ENCODE measurements around the gene PKIB.
"Not testable (repeated sequence)": the region's sequence is repeated elsewhere in the genome, so short reads cannot be mapped to it uniquely, and the experiment has no call there.

Gene PKIB

DNA sequence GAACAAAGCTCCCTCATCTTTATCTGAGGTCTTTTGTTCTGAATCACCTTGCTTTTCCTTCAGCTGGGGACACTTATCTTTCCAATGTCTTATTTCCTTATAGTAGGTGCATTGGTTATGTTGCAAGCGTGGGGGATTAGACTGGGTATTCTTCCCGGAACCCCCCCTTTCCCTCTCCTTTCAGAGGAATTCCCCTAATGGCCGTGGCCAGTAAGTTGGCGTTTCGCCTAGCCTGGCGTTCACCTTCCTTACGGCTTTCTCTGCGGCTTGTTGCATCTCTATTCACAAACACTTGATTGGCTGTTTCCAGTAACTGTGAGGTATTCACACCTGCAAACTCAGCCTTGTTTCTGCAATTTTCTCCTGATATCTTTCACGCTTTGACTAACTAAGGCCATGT lies 136.5 kb downstream of the PKIB start:
- H3K4me1 ChIP-seq = no peaks in the 10 kb centered on the region
- no peak overlapping the region for H3K9ac ChIP-seq
- no peak overlapping the region for H3K4me3 ChIP-seq (ENCODE audit: low read depth, low read length)
- no peaks in the 10 kb centered on the region for H3K27me3 ChIP-seq (ENCODE audit: control insufficient read depth, insufficient read depth, low read length)
- no peak overlapping the region for H3K4me2 ChIP-seq (ENCODE audit: low read length)
- no peaks in the 10 kb centered on the region for H3K79me2 ChIP-seq
- no peak overlapping the region for H3K27ac ChIP-seq
- no peaks in the 10 kb centered on the region for H3K9me3 ChIP-seq (ENCODE audit: control insufficient read depth, low read length)
- H2AFZ ChIP-seq = no peak overlapping the region
- TF ChIP-seq, protein P1, sequence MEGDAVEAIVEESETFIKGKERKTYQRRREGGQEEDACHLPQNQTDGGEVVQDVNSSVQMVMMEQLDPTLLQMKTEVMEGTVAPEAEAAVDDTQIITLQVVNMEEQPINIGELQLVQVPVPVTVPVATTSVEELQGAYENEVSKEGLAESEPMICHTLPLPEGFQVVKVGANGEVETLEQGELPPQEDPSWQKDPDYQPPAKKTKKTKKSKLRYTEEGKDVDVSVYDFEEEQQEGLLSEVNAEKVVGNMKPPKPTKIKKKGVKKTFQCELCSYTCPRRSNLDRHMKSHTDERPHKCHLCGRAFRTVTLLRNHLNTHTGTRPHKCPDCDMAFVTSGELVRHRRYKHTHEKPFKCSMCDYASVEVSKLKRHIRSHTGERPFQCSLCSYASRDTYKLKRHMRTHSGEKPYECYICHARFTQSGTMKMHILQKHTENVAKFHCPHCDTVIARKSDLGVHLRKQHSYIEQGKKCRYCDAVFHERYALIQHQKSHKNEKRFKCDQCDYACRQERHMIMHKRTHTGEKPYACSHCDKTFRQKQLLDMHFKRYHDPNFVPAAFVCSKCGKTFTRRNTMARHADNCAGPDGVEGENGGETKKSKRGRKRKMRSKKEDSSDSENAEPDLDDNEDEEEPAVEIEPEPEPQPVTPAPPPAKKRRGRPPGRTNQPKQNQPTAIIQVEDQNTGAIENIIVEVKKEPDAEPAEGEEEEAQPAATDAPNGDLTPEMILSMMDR (IDR thresholded peaks at IDR 0.05) = no peak
- H3K36me3 ChIP-seq (ENCODE audit: control insufficient read depth, insufficient read depth, low read length) = no peaks in the 10 kb centered on the region

DNA sequence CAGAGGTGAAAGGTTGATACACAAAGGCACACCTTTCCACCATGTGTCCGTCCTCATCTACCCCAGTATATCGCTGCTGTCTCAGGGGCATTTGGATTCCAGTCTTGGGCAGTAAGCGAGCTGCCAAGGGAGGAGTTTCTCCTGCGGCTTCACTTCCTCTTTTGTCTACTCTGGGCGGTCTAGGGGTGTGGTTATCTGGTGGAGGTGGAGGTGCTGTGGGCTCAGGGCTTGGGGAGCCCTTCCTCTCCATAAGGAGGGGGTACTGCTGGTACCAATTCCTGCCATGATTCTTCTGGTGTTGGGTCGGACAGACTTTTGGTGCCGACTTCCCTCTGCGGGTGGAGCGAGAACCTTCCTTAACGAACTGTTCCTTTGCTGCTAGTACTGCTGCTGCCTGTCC lies 137.4 kb downstream of the PKIB start:
- H3K4me2 ChIP-seq (ENCODE audit: low read length) = no peak overlapping the region
- H3K4me3 ChIP-seq (ENCODE audit: low read depth, low read length) = no peak overlapping the region
- no peaks in the 10 kb centered on the region for H3K4me1 ChIP-seq
- no peak overlapping the region for H3K27ac ChIP-seq
- no peaks in the 10 kb centered on the region for H3K36me3 ChIP-seq (ENCODE audit: control insufficient read depth, insufficient read depth, low read length)
- H3K9me3 ChIP-seq (ENCODE audit: control insufficient read depth, low read length) = no peaks in the 10 kb centered on the region
- H3K27me3 ChIP-seq (ENCODE audit: control insufficient read depth, insufficient read depth, low read length) = no peaks in the 10 kb centered on the region
- no peak overlapping the region for H3K9ac ChIP-seq
- TF ChIP-seq, protein P1 (IDR thresholded peaks at IDR 0.05) = no peak
- no peaks in the 10 kb centered on the region for H3K79me2 ChIP-seq
- H2AFZ ChIP-seq = no peak overlapping the region

DNA sequence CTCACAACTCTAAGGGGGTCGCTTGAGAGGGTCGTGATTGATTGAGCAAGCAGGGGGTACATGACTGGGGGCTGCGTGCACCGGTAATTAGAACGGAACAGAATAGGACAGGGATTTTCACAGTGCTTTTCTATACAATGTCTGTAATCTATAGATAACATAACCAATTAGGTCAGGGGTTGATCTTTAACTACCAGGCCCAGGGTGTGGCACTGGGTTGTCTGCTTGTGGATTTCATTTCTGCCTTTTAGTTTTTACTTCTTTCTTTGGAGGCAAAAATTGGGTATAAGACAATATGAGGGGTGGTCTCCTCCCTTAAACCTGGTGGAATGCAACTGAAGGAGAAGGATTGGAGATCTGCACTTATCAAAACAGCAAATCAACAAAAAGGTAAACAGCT lies 138.7 kb downstream of the PKIB start:
- not testable (repeated sequence) for H3K79me2 ChIP-seq; H3K9ac ChIP-seq; H3K9me3 ChIP-seq (ENCODE audit: control insufficient read depth, low read length); H3K36me3 ChIP-seq (ENCODE audit: control insufficient read depth, insufficient read depth, low read length); H3K4me2 ChIP-seq (ENCODE audit: low read length); H3K4me1 ChIP-seq; H3K27ac ChIP-seq; H3K27me3 ChIP-seq (ENCODE audit: control insufficient read depth, insufficient read depth, low read length); H2AFZ ChIP-seq; H3K4me3 ChIP-seq (ENCODE audit: low read depth, low read length)

DNA sequence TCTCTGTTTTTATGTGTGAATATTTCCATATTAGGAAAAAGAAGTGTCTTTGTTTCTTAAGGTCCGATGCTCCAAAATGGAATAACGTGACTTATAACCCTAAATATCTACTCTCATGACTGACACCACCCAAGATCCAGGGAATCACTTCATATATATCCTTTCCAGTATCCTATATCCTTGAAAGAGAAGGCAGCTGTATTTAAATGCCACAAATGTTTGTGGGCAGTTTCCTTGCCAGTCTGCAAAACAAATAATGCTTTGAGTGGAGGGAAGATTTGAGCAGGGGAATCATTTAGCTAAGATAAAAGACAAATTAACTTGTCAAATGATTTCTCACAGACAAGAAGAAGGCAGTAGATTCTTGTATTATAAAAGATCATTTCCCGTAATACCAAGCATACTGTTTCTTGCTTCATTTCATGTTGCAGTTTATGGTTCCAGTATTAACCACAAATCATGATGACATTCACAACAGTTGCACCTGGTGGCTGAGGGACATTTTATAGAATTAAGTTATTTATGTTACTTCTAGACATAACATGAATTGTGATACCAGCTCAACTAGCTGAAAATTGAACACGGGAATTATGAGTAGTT lies 139.3 kb downstream of the PKIB start:
- no peaks in the 10 kb centered on the region for H3K9me3 ChIP-seq (ENCODE audit: control insufficient read depth, low read length)
- no peak overlapping the region for H3K4me3 ChIP-seq (ENCODE audit: low read depth, low read length)
- H3K4me1 ChIP-seq = no peaks in the 10 kb centered on the region
- H2AFZ ChIP-seq = no peak overlapping the region
- no peaks in the 10 kb centered on the region for H3K79me2 ChIP-seq
- H3K27me3 ChIP-seq (ENCODE audit: control insufficient read depth, insufficient read depth, low read length) = no peaks in the 10 kb centered on the region
- no peak overlapping the region for H3K9ac ChIP-seq
- no peak overlapping the region for H3K27ac ChIP-seq
- TF ChIP-seq, protein P1 (IDR thresholded peaks at IDR 0.05) = no peak
- no peaks in the 10 kb centered on the region for H3K36me3 ChIP-seq (ENCODE audit: control insufficient read depth, insufficient read depth, low read length)
- H3K4me2 ChIP-seq (ENCODE audit: low read length) = no peak overlapping the region

DNA sequence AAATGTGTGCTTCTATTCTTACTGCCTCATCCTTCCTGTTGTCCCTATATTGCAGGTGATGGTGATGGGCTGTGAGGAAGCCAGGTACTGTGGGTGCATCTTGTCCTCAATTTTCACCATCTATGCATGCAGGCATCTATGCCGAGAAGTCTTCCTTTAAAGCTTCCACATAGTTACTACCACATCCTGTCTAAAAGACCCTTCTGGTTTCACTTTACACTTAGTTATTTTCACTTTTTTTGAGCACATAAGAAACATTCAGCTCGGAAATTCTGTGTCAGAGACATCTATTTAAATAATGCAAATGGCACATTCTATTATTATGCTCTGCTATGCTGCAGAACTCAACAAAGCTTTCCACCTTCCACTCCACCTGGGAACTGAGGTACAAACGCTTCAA lies 141.1 kb downstream of the PKIB start:
- no peak overlapping the region for H2AFZ ChIP-seq
- H3K9ac ChIP-seq = no peak overlapping the region
- H3K36me3 ChIP-seq (ENCODE audit: control insufficient read depth, insufficient read depth, low read length) = no peaks in the 10 kb centered on the region
- no peaks in the 10 kb centered on the region for H3K79me2 ChIP-seq
- no peaks in the 10 kb centered on the region for H3K9me3 ChIP-seq (ENCODE audit: control insufficient read depth, low read length)
- TF ChIP-seq, protein P1 (IDR thresholded peaks at IDR 0.05) = no peak
- H3K4me1 ChIP-seq = no peaks in the 10 kb centered on the region
- no peaks in the 10 kb centered on the region for H3K27me3 ChIP-seq (ENCODE audit: control insufficient read depth, insufficient read depth, low read length)
- no peak overlapping the region for H3K4me2 ChIP-seq (ENCODE audit: low read length)
- no peak overlapping the region for H3K27ac ChIP-seq
- no peak overlapping the region for H3K4me3 ChIP-seq (ENCODE audit: low read depth, low read length)
